Kidney glomerular epithelial cell (primary cell): ENCODE data around the gene CHST11.
"Not testable (repeated sequence)": the region's sequence is repeated elsewhere in the genome, so short reads cannot be mapped to it uniquely, and the experiment has no call there.

Experiments used
- DNase-seq: peaks from one replicate; lab custom pipeline; 2025; lab: John Stamatoyannopoulos, UW

CHST11 gene

GRCh38 chr12:104604070-104604994 lies 147.6 kb downstream of the CHST11 start:
- DNase-seq: peak; percentile 89

GRCh38 chr12:104604995-104605675 lies 148.4 kb downstream of the CHST11 start:
- no peak for DNase-seq

- no peak for DNase-seq
Measured at GRCh38 chr12:104605685-104606084, 148.9 kb downstream of the CHST11 start.

- no peak for DNase-seq
Measured at GRCh38 chr12:104608998-104609397, 152.2 kb downstream of the CHST11 start.

GRCh38 chr12:104609445-104609844 lies 152.7 kb downstream of the CHST11 start:
- DNase-seq: no peak

GRCh38 chr12:104610513-104611235 lies 153.9 kb downstream of the CHST11 start:
- no peak for DNase-seq

- no peak for DNase-seq
Measured at GRCh38 chr12:104611671-104612070, 154.9 kb downstream of the CHST11 start.

- not testable (repeated sequence) for DNase-seq
Measured at GRCh38 chr12:104613372-104613771, 156.6 kb downstream of the CHST11 start.

GRCh38 chr12:104615048-104615561 lies 158.4 kb downstream of the CHST11 start:
- no peak for DNase-seq

GRCh38 chr12:104618691-104619090 lies 161.9 kb downstream of the CHST11 start:
- no peak for DNase-seq

GRCh38 chr12:104619305-104619704 lies 162.6 kb downstream of the CHST11 start:
- DNase-seq: no peak

GRCh38 chr12:104620837-104621531 lies 164.2 kb downstream of the CHST11 start:
- no peak for DNase-seq

GRCh38 chr12:104622928-104623327 lies 166.2 kb downstream of the CHST11 start:
- DNase-seq: no peak

GRCh38 chr12:104623883-104624282 lies 167.1 kb downstream of the CHST11 start:
- DNase-seq: no peak

- no peak for DNase-seq
Measured at GRCh38 chr12:104624529-104624928, 167.8 kb downstream of the CHST11 start.

- DNase-seq: no peak
Measured at GRCh38 chr12:104626069-104626837, 169.5 kb downstream of the CHST11 start.

GRCh38 chr12:104627231-104627989 lies 170.7 kb downstream of the CHST11 start:
- no peak for DNase-seq

GRCh38 chr12:104627990-104628830 lies 171.5 kb downstream of the CHST11 start:
- no peak for DNase-seq

- no peak for DNase-seq
Measured at GRCh38 chr12:104628831-104629135, 172.0 kb downstream of the CHST11 start.
